GOT3 (cell line): ENCODE results near the gene CCR7.

Source experiments
- DNase-seq: peaks from one replicate; lab custom pipeline; 2025; ENCODE audit warnings: mixed read lengths; lab: John Stamatoyannopoulos, UW

The CCR7 gene

GRCh38 chr17:40564883-40565768, at the start of gene CCR7:
Gene CCR7, minus strand, starts transcription at chr17:40565472. Its CDS starts 63 bp downstream, at chr17:40565409.
- DNase-seq, result no peak

- DNase-seq, result no peak
Measured at GRCh38 chr17:40614431-40615067, 49.3 kb upstream of the CCR7 start.

- DNase-seq, result no peak
Measured at GRCh38 chr17:40613467-40614154, 48.3 kb upstream of the CCR7 start.

- DNase-seq, result no peak
Measured at GRCh38 chr17:40612599-40613244, 47.5 kb upstream of the CCR7 start.

- DNase-seq, result no peak
Measured at GRCh38 chr17:40611840-40612474, 46.7 kb upstream of the CCR7 start.

GRCh38 chr17:40610359-40610758, 45.1 kb upstream of the CCR7 start:
- DNase-seq, result no peak

GRCh38 chr17:40608061-40608581, 42.8 kb upstream of the CCR7 start:
- no peak for DNase-seq

GRCh38 chr17:40607641-40608040, 42.4 kb upstream of the CCR7 start:
- no peak for DNase-seq

- no peak for DNase-seq
Measured at GRCh38 chr17:40606548-40607353, 41.5 kb upstream of the CCR7 start.

GRCh38 chr17:40605306-40605705, 40.0 kb upstream of the CCR7 start:
- DNase-seq, result no peak

- DNase-seq, result no peak
Measured at GRCh38 chr17:40604327-40605080, 39.2 kb upstream of the CCR7 start.

- DNase-seq, result no peak
Measured at GRCh38 chr17:40602445-40603443, 37.5 kb upstream of the CCR7 start.

- no peak for DNase-seq
Measured at GRCh38 chr17:40600486-40601046, 35.3 kb upstream of the CCR7 start.

GRCh38 chr17:40599468-40599763, 34.1 kb upstream of the CCR7 start:
- DNase-seq, result no peak

- no peak for DNase-seq
Measured at GRCh38 chr17:40598619-40599467, 33.6 kb upstream of the CCR7 start.

- DNase-seq, result no peak
Measured at GRCh38 chr17:40598301-40598618, 33.0 kb upstream of the CCR7 start.

GRCh38 chr17:40597556-40598300, 32.5 kb upstream of the CCR7 start:
- no peak for DNase-seq
